PC-3 (cell line): ENCODE measurements around the gene RANBP3. TPM values are rescaled to one million over a fixed set of nuclear protein-coding genes. Genes with fewer than 3 reads are reported as not detected.

Experiments used
- ATAC-seq: fragments of 200-7000 bp; cut with Tn5 transposase; 2 replicates; pipeline ENCODE4 v1.9.1; 2020; ENCODE audit warnings: mild to moderate bottlenecking, moderate library complexity
- BruUV-seq: library from RNA; stranded (reverse); fragments of 400-500 nt; replicated peaks from 2 replicates; lab custom pipeline; 2021; lab: Mats Ljungman, UMichigan
- CTCF ChIA-PET: fragments of 300-600 bp; sonication (Branson Sonifier 250); formaldehyde crosslinking; loops from one replicate; lab custom pipeline; 2022; ENCODE audit warnings: antibody characterized with exemption; lab: Charles Lee
- POLR2A ChIA-PET: fragments of 300-600 bp; sonication (Branson Sonifier 250); formaldehyde crosslinking; loops from one replicate; lab custom pipeline; 2022; ENCODE audit warnings: antibody characterized with exemption; ENCODE audit not compliant: unreplicated experiment; lab: Charles Lee
- DNase-seq: peaks from one replicate; pipeline ENCODE4 v3.0.0-alpha.2; 2015
- H2AFZ ChIP-seq: fragments of 300-600 bp; sonication (generic); 2 replicates; pipeline ENCODE4 v1.6.0; 2016; ENCODE audit warnings: antibody characterized with exemption, low read length
- H3F3A ChIP-seq: fragments of 300-600 bp; sonication (generic); one replicate; pipeline ENCODE4 v1.6.0; 2017; ENCODE audit warnings: antibody characterized with exemption, low read length, control low read depth, mild to moderate bottlenecking; ENCODE audit not compliant: unreplicated experiment
- H3K27ac ChIP-seq: fragments of 300-600 bp; sonication (generic); 2 replicates; pipeline ENCODE4 v1.5.1; 2016; ENCODE audit warnings: mild to moderate bottlenecking, low read length
- H3K27me3 ChIP-seq: fragments of 300-600 bp; sonication (generic); 2 replicates; pipeline ENCODE4 v1.6.1; 2016; ENCODE audit warnings: low read length, mixed read lengths
- H3K36me3 ChIP-seq: fragments of 300-600 bp; sonication (generic); 2 replicates; pipeline ENCODE4 v1.6.1; 2016; ENCODE audit warnings: low read depth, mixed run types, low read length, mixed read lengths
- H3K4me1 ChIP-seq: fragments of 300-600 bp; sonication (generic); 2 replicates; pipeline ENCODE4 v1.5.1; 2016; ENCODE audit warnings: low read length; ENCODE audit not compliant: insufficient read depth
- H3K4me2 ChIP-seq: fragments of 300-600 bp; sonication (generic); 2 replicates; pipeline ENCODE4 v1.6.0; 2016; ENCODE audit warnings: low read length
- H3K4me3 ChIP-seq: fragments of 300-600 bp; sonication (generic); 2 replicates; pipeline ENCODE4 v1.5.1; 2016; ENCODE audit warnings: mild to moderate bottlenecking, low read length, mixed read lengths
- H3K79me2 ChIP-seq: fragments of 300-600 bp; sonication (generic); 2 replicates; pipeline ENCODE4 v1.6.1; 2017; ENCODE audit warnings: low read length, mixed read lengths
- H3K9ac ChIP-seq: fragments of 300-600 bp; sonication (generic); 2 replicates; pipeline ENCODE4 v1.6.0; 2016; ENCODE audit warnings: mild to moderate bottlenecking, low read length
- H3K9me2 ChIP-seq: fragments of 300-600 bp; sonication (generic); replicated peaks from 2 replicates; pipeline ENCODE4 v1.6.1; 2016; ENCODE audit warnings: mixed run types, low read length, mixed read lengths
- H3K9me3 ChIP-seq: fragments of 300-600 bp; sonication (generic); 2 replicates; pipeline ENCODE4 v1.6.1; 2016; ENCODE audit warnings: low read length, mixed read lengths
- H4K20me1 ChIP-seq: fragments of 300-600 bp; sonication (generic); 2 replicates; pipeline ENCODE4 v1.6.1; 2016; ENCODE audit warnings: low read length, mixed read lengths
- CTCF ChIP-seq: fragments of 300-600 bp; sonication (generic); conservative IDR thresholded peaks from 2 replicates; pipeline ENCODE4 v1.5.1; 2017; ENCODE audit warnings: antibody characterized with exemption, low read depth, mild to moderate bottlenecking, low read length
- EZH2 ChIP-seq: fragments of 300-600 bp; sonication (generic); IDR thresholded peaks from one replicate; pipeline ENCODE4 v1.6.1; 2017; ENCODE audit warnings: antibody characterized with exemption, mild to moderate bottlenecking, low read length; ENCODE audit not compliant: unreplicated experiment
- EZH2phosphoT487 ChIP-seq: fragments of 300-600 bp; sonication (generic); IDR thresholded peaks from 2 replicates; pipeline ENCODE4 v1.6.1; 2018; ENCODE audit warnings: mild to moderate bottlenecking, antibody characterized with exemption, low read length, borderline replicate concordance
- intact Hi-C: fragments of 100-400 bp; cut with micrococcal nuclease; formaldehyde crosslinking; loops from 2 replicates; pipeline ENCODE4 v1.9.0; 2023
- total RNA-seq: library from RNA; depleted of rRNA; stranded (reverse); fragments of >200 nt; gene quantifications from 2 replicates; pipeline ENCODE4 v1.2.3, GENCODE V29; 2014

RANBP3 gene
- total RNA-seq, 1 experiment from 2014 or later = 114 TPM

- ATAC-seq (0 out of 2 replicates have a peak, but pooled peaks have one; percentile 8), DNase-seq (no peak)
- no TSS peak for BruUV-seq
- Histone ChIP-seq H3K27me3 (no peaks in the 10 kb centered on the region), H3K27ac (no peak overlapping the region), H4K20me1 (peaks cover 69% of the 10 kb centered on the region), H3K79me2 (peaks cover 100% of the 10 kb centered on the region), H3K4me3 (no peak overlapping the region), H3K9me3 (no peaks in the 10 kb centered on the region), H2AFZ (no peak overlapping the region), H3K36me3 (peaks cover 38% of the 10 kb centered on the region; the same call in 1 of the 2 replicates), H3K4me2 (no peak overlapping the region), H3K9me2 (no peaks in the 10 kb centered on the region), H3K4me1 (no peaks in the 10 kb centered on the region), H3F3A (no peaks in the 10 kb centered on the region), H3K9ac (no peak overlapping the region)
- POLR2A ChIA-PET = no interaction called here
- TF ChIP-seq EZH2phosphoT487 (no peak), CTCF (no peak)
- CTCF ChIA-PET = interaction anchor here (1.1 to 1.9 kb wide), 5 partner anchors 9 to 165 kb away, joined by 4 to 15 read pairs (median 4); partner anchors contain the start of genes RANBP3 and VMAC
- intact Hi-C loops = loop anchor here (1.0 kb wide), 1 partner anchor 19 kb away; no protein-coding TSS in a partner anchor
Observed at GRCh38 chr19:5968431-5969373, 9.2 kb downstream of the RANBP3 start.

- Histone ChIP-seq H3F3A (no peaks in the 10 kb centered on the region), H3K4me2 (no peak overlapping the region), H3K9me2 (no peaks in the 10 kb centered on the region), H3K9me3 (no peaks in the 10 kb centered on the region), H4K20me1 (peaks cover 67% of the 10 kb centered on the region), H3K27ac (no peak overlapping the region), H3K4me3 (no peak overlapping the region), H3K27me3 (no peaks in the 10 kb centered on the region), H3K36me3 (peaks cover 34% of the 10 kb centered on the region; the same call in 1 of the 2 replicates), H3K9ac (no peak overlapping the region), H2AFZ (no peak overlapping the region), H3K79me2 (peaks cover 100% of the 10 kb centered on the region), H3K4me1 (no peaks in the 10 kb centered on the region; the same call in 1 of the 2 replicates)
- ATAC-seq = peak; percentile 88
- no TSS peak for BruUV-seq
- peak; percentile 92 for TF ChIP-seq CTCF
- no peak for TF ChIP-seq EZH2
- no peak for TF ChIP-seq EZH2phosphoT487
- DNase-seq = peak; percentile 81
- intact Hi-C loops = loop anchor here (1.0 kb wide), 1 partner anchor 19 kb away; no protein-coding TSS in a partner anchor
- CTCF ChIA-PET = interaction anchor here (0.6 to 1.9 kb wide), 8 partner anchors 10 to 164 kb away, joined by 4 to 15 read pairs (median 4); partner anchors contain the start of genes RANBP3 and VMAC
- POLR2A ChIA-PET = no interaction called here
Observed at GRCh38 chr19:5967994-5968430, 9.9 kb downstream of the RANBP3 start.
